ENCODE measurements around the gene GID4. TPM values are rescaled to one million over a fixed set of nuclear protein-coding genes. Genes with fewer than 3 reads are reported as not detected.

Gene GID4
- total and polyA plus RNA-seq, 4 donors: 7.5 to 14.1 (median 9.8) TPM

- Histone ChIP-seq H3K4me3 (ENCODE audit: low read length in 2 of 2) (no peak overlapping the region), H3K4me1 (ENCODE audit: control insufficient read depth in 1 of 2, insufficient read depth in 2 of 2, low read length in 2 of 2) (no peaks in the 10 kb centered on the region), H3K9me3 (ENCODE audit: control insufficient read depth, low read length) (no peaks in the 10 kb centered on the region), H3K27ac (ENCODE audit: low read depth in 1 of 2, low read length in 2 of 2) (no peak overlapping the region), H3K27me3 (ENCODE audit: control insufficient read depth in 1 of 2, insufficient read depth in 2 of 2, low read length in 1 of 2) (no peaks in the 10 kb centered on the region), H3K36me3 (ENCODE audit: control insufficient read depth in 1 of 2, insufficient read depth in 2 of 2, low read length in 1 of 2) (peaks cover 2 to 4% of the 10 kb centered on the region in 2 donors)
- intact Hi-C loops (cut with DNase I): no loop called here
- DNase-seq: no peak
- ATAC-seq (ENCODE audit: low FRiP score): no peak
- 87 to 90% methylated on average over 3 of the region's 3 CpGs for WGBS, 2 donors
Observed at GRCh38 chr17:18044609-18045008, 5.4 kb downstream of the GID4 start.

- Histone ChIP-seq H3K36me3 (ENCODE audit: control insufficient read depth in 1 of 2, insufficient read depth in 2 of 2, low read length in 1 of 2) (peaks cover 2 to 4% of the 10 kb centered on the region in 2 donors), H3K4me3 (ENCODE audit: low read length in 2 of 2) (no peak overlapping the region), H3K4me1 (ENCODE audit: control insufficient read depth in 1 of 2, insufficient read depth in 2 of 2, low read length in 2 of 2) (no peaks in the 10 kb centered on the region), H3K27ac (ENCODE audit: low read depth in 1 of 2, low read length in 2 of 2) (no peak overlapping the region), H3K27me3 (ENCODE audit: control insufficient read depth in 1 of 2, insufficient read depth in 2 of 2, low read length in 1 of 2) (no peaks in the 10 kb centered on the region), H3K9me3 (ENCODE audit: control insufficient read depth, low read length) (no peaks in the 10 kb centered on the region)
- intact Hi-C loops (cut with DNase I): no loop called here
- ATAC-seq (ENCODE audit: low FRiP score): no peak
- no peak for DNase-seq
- WGBS, 2 donors: 83 to 84% methylated on average over 3 of the region's 3 CpGs
Observed at GRCh38 chr17:18045691-18046350, 6.6 kb downstream of the GID4 start.

- no peak for DNase-seq
- intact Hi-C loops (cut with DNase I): no loop called here
- H3K4me3 ChIP-seq (ENCODE audit: low read length in 2 of 2): no peak overlapping the region
- no peaks in the 10 kb centered on the region for H3K27me3 ChIP-seq (ENCODE audit: control insufficient read depth in 1 of 2, insufficient read depth in 2 of 2, low read length in 1 of 2)
- no peaks in the 10 kb centered on the region for H3K9me3 ChIP-seq (ENCODE audit: control insufficient read depth, low read length)
- peaks cover 4 to 9% of the 10 kb centered on the region in 2 donors for H3K36me3 ChIP-seq (ENCODE audit: control insufficient read depth in 1 of 2, insufficient read depth in 2 of 2, low read length in 1 of 2)
- ATAC-seq (ENCODE audit: low FRiP score): no peak
- H3K27ac ChIP-seq (ENCODE audit: low read depth in 1 of 2, low read length in 2 of 2): no peak overlapping the region
- no peaks in the 10 kb centered on the region for H3K4me1 ChIP-seq (ENCODE audit: control insufficient read depth in 1 of 2, insufficient read depth in 2 of 2, low read length in 2 of 2)
- WGBS, 2 donors: 91 to 94% methylated on average over 6 of the region's 6 CpGs
Observed at GRCh38 chr17:18055597-18055996, 16.4 kb downstream of the GID4 start.

GRCh38 chr17:18056214-18056613, 17.0 kb downstream of the GID4 start:
- WGBS, 2 donors: 90 to 92% methylated on average over 3 of the region's 3 CpGs
- Histone ChIP-seq H3K27ac (ENCODE audit: low read depth in 1 of 2, low read length in 2 of 2) (no peak overlapping the region), H3K27me3 (ENCODE audit: control insufficient read depth in 1 of 2, insufficient read depth in 2 of 2, low read length in 1 of 2) (no peaks in the 10 kb centered on the region), H3K9me3 (ENCODE audit: control insufficient read depth, low read length) (no peaks in the 10 kb centered on the region), H3K36me3 (ENCODE audit: control insufficient read depth in 1 of 2, insufficient read depth in 2 of 2, low read length in 1 of 2) (peaks cover 4 to 9% of the 10 kb centered on the region in 2 donors), H3K4me3 (ENCODE audit: low read length in 2 of 2) (no peak overlapping the region), H3K4me1 (ENCODE audit: control insufficient read depth in 1 of 2, insufficient read depth in 2 of 2, low read length in 2 of 2) (no peaks in the 10 kb centered on the region)
- no peak for DNase-seq
- intact Hi-C loops (cut with DNase I): no loop called here
- ATAC-seq (ENCODE audit: low FRiP score): no peak

GRCh38 chr17:18059283-18059682, 20.1 kb downstream of the GID4 start:
- peaks cover 4% of the 10 kb centered on the region in 2 donors for H3K36me3 ChIP-seq (ENCODE audit: control insufficient read depth in 1 of 2, insufficient read depth in 2 of 2, low read length in 1 of 2)
- WGBS, 2 donors: 59 to 64% methylated on average over 5 of the region's 5 CpGs
- H3K9me3 ChIP-seq (ENCODE audit: control insufficient read depth, low read length): no peaks in the 10 kb centered on the region
- DNase-seq (no peak), ATAC-seq (ENCODE audit: low FRiP score) (no peak)
- H3K27me3 ChIP-seq (ENCODE audit: control insufficient read depth in 1 of 2, insufficient read depth in 2 of 2, low read length in 1 of 2): no peaks in the 10 kb centered on the region
- no peak overlapping the region for H3K27ac ChIP-seq (ENCODE audit: low read depth in 1 of 2, low read length in 2 of 2)
- H3K4me3 ChIP-seq (ENCODE audit: low read length in 2 of 2): no peak overlapping the region
- no peaks in the 10 kb centered on the region for H3K4me1 ChIP-seq (ENCODE audit: control insufficient read depth in 1 of 2, insufficient read depth in 2 of 2, low read length in 2 of 2)
- intact Hi-C loops (cut with DNase I): no loop called here

- 46 to 54% methylated on average over 2 of the region's 2 CpGs for WGBS, 2 donors
- intact Hi-C loops (cut with DNase I): no loop called here
Observed at GRCh38 chr17:18064053-18064452, 24.8 kb downstream of the GID4 start.

GRCh38 chr17:18065546-18065945, 26.3 kb downstream of the GID4 start:
- Histone ChIP-seq H3K27ac (ENCODE audit: low read depth in 1 of 2, low read length in 2 of 2) (no peak overlapping the region), H3K27me3 (ENCODE audit: control insufficient read depth in 1 of 2, insufficient read depth in 2 of 2, low read length in 1 of 2) (no peaks in the 10 kb centered on the region), H3K4me3 (ENCODE audit: low read length in 2 of 2) (no peak overlapping the region), H3K36me3 (ENCODE audit: control insufficient read depth in 1 of 2, insufficient read depth in 2 of 2, low read length in 1 of 2) (peaks cover 2 to 6% of the 10 kb centered on the region in 2 donors), H3K4me1 (ENCODE audit: control insufficient read depth in 1 of 2, insufficient read depth in 2 of 2, low read length in 2 of 2) (no peaks in the 10 kb centered on the region), H3K9me3 (ENCODE audit: control insufficient read depth, low read length) (no peaks in the 10 kb centered on the region)
- intact Hi-C loops (cut with DNase I): no loop called here
- whole genome bisulfite sequencing, 2 donors: 88 to 91% methylated on average over 11 of the region's 11 CpGs
- DNase-seq (peak in 1 of 2 donors; percentile 57), ATAC-seq (ENCODE audit: low FRiP score) (no peak)

More at GRCh38 chr17:18064053-18064452, 24.8 kb downstream of the GID4 start:
- ATAC-seq (ENCODE audit: low FRiP score) (no peak), DNase-seq (no peak)
- Histone ChIP-seq H3K4me1 (ENCODE audit: control insufficient read depth in 1 of 2, insufficient read depth in 2 of 2, low read length in 2 of 2) (no peaks in the 10 kb centered on the region), H3K9me3 (ENCODE audit: control insufficient read depth, low read length) (no peaks in the 10 kb centered on the region), H3K4me3 (ENCODE audit: low read length in 2 of 2) (no peak overlapping the region), H3K27me3 (ENCODE audit: control insufficient read depth in 1 of 2, insufficient read depth in 2 of 2, low read length in 1 of 2) (no peaks in the 10 kb centered on the region), H3K36me3 (ENCODE audit: control insufficient read depth in 1 of 2, insufficient read depth in 2 of 2, low read length in 1 of 2) (peaks cover 2 to 6% of the 10 kb centered on the region in 2 donors), H3K27ac (ENCODE audit: low read depth in 1 of 2, low read length in 2 of 2) (no peak overlapping the region)

- no peaks in the 10 kb centered on the region for H3K9me3 ChIP-seq (ENCODE audit: control insufficient read depth, low read length)
- DNase-seq: no peak
- no peaks in the 10 kb centered on the region for H3K27me3 ChIP-seq (ENCODE audit: control insufficient read depth in 1 of 2, insufficient read depth in 2 of 2, low read length in 1 of 2)
- H3K27ac ChIP-seq (ENCODE audit: low read depth in 1 of 2, low read length in 2 of 2): no peak overlapping the region
- ATAC-seq (ENCODE audit: low FRiP score): no peak
- H3K36me3 ChIP-seq (ENCODE audit: control insufficient read depth in 1 of 2, insufficient read depth in 2 of 2, low read length in 1 of 2): peaks cover 2 to 6% of the 10 kb centered on the region in 2 donors
- no peak overlapping the region for H3K4me3 ChIP-seq (ENCODE audit: low read length in 2 of 2)
- intact Hi-C loops (cut with DNase I): no loop called here
- WGBS, 2 donors: 92 to 95% methylated on average over 4 of the region's 4 CpGs
- H3K4me1 ChIP-seq (ENCODE audit: control insufficient read depth in 1 of 2, insufficient read depth in 2 of 2, low read length in 2 of 2): no peaks in the 10 kb centered on the region
Observed at GRCh38 chr17:18066866-18067265, 27.7 kb downstream of the GID4 start.

GRCh38 chr17:18069101-18069500, 29.9 kb downstream of the GID4 start:
- H3K27ac ChIP-seq (ENCODE audit: low read depth in 1 of 2, low read length in 2 of 2): no peak overlapping the region
- no peak overlapping the region for H3K4me3 ChIP-seq (ENCODE audit: low read length in 2 of 2)
- no peaks in the 10 kb centered on the region for H3K9me3 ChIP-seq (ENCODE audit: control insufficient read depth, low read length)
- H3K36me3 ChIP-seq (ENCODE audit: control insufficient read depth in 1 of 2, insufficient read depth in 2 of 2, low read length in 1 of 2): peaks cover 2 to 5% of the 10 kb centered on the region in 2 donors
- 92 to 100% methylated on average over 2 of the region's 2 CpGs for WGBS, 2 donors
- no peak for ATAC-seq (ENCODE audit: low FRiP score)
- H3K4me1 ChIP-seq (ENCODE audit: control insufficient read depth in 1 of 2, insufficient read depth in 2 of 2, low read length in 2 of 2): no peaks in the 10 kb centered on the region
- intact Hi-C loops (cut with DNase I): no loop called here
- DNase-seq: no peak
- H3K27me3 ChIP-seq (ENCODE audit: control insufficient read depth in 1 of 2, insufficient read depth in 2 of 2, low read length in 1 of 2): no peaks in the 10 kb centered on the region

Measured in aorta (tissue), 5 donors.